UCSD-AML1 (cell line): ENCODE results near the gene MMP15.
"Not testable (repeated sequence)": the region's sequence is repeated elsewhere in the genome, so short reads cannot be mapped to it uniquely, and the experiment has no call there.

ENCODE experiments used
- DNase-seq: peaks from one replicate; lab custom pipeline; 2025; ENCODE audit not compliant: unreplicated experiment; lab: John Stamatoyannopoulos, UW

Gene MMP15

DNA sequence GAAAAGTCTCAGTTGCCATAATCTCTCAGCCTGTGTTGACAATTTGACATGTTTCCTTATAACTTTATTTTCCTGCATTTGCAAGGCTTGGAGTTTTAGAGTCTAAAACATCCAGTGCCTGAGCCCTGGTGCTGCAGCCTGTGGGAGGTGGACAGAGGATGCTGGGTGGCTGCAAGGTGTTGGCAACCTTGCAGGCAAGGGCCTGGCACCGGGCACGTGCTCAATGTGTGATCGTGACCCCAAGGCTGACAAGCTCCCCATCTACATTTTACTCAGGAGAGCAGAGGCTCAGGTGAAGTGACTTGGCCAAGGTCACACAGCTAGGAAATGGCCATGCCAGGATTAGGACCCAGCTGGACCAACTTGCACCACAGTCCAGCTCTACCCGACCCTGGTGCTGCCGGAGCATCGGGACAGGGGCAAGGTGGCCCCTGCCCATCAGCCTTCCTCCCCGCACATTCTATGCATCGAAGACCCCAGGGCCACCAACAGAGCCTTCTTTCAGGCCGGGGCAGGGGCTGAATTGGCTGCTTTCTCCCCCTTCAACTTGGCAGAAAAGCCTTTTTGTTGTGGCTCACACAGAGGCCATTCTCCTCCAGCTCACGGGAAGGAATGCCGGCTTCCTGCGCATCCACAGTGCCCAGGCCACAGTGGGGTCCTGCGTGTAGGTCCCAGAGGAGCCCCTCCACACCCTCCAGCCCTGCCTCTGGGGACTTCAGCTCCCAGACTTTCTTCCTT lies 23.1 kb downstream of the MMP15 start:
- no peak for DNase-seq

DNA sequence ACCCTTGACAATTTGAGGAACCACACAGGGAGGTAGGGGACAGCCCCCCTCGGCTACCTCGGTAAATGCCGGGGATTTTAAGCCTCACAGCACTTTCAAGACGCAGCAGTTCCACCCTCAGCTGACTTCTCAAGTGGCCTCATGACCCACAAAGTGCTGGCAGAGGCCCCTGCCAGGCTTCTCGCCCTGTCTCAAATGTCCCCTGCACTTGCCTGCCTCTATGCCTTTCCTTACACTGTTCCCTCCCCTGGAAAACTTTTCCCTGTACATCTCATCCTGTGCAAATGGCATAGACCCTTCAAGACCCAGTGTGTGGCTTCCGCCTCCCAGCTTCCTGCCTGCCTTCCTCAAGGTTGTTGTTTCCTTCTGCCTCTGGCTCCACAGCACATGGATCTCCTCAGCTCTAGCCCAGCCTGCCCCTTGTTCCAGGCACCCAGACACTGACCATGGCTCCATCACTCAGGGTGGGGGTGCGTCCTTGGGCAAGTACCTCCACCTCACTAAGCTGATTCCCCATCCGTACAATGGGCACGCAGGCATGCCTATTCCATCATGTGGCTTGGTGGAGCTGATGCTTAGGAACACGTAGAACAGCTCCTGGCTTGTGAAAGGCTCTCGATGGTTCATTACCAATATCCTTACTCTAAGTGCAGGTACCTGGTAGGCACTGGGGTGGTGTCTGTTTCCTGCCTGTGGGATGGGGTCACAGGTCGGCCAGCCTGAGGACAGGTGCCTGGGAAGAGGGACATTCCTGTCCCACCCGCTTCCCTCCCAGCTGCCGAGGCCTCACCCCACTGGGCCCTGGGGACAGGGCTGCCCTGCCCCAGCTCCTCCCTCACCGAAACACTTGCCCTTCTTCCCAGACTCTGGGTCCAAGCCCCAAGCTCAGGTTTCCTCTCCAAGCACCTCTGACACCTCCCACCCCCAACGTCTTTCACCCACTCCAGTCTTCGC lies 24.0 kb downstream of the MMP15 start:
- DNase-seq: no peak

DNA sequence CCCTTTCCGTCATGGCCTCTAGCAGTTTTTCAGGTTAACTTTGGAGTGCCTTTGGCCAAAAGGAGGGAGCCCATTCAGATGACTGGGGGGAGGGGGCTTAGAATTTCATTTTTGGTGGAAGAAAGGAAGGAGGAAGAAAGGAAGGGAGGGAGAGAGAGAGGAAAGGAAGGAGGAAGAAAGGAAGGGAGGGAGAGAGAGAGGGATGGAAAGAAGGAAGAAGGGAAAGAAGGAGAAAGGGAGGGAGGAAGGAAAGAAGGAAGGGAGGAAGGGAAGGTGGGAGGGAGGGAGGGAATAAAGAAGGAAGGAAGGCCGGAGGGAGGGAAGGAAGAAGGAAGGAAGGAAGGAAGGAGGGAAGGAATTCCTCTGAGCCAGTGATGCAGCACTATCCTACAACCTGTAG lies 25.7 kb downstream of the MMP15 start:
- no peak for DNase-seq

DNA sequence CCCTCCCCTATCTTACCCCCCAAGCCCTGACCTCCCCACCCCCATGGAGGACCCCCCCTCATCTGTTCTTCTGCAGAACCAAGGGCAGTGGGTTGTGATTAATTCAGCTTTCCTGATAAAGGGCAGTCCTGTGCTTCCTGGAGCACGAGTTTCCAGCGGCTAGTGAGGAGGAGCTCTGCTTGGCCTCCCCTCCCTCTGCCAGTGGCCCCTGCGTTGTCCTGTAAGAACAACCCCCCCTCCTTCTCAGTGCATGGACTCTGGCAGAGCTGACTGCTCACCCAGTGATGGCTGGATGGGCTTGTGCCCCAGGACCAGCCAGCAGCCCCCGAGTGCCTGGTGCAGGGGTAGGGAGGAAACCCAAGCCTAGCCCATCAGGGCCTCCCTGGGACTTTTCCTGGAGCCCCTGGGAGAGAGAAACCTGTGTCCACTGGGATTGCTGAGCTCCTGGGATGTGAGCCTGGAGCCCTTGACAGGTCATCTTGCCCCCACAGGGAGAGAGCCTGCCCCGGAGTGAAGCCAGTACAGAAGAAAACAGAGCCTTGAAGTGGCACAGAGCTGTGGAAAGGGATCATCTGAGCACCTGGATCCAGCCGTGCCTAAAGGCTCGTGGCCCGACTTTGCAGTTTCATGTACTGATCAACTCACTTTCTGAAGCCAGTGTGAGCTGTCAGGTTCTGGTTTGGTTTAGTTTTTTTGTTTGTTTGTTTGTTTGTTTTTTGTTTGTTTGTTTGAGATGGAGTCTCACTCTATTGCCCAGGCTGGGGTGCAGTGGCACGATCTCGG lies 26.5 kb downstream of the MMP15 start:
- no peak for DNase-seq

GRCh38 chr16:58053682-58054005 lies 28.1 kb downstream of the MMP15 start:
- no peak for DNase-seq

DNA sequence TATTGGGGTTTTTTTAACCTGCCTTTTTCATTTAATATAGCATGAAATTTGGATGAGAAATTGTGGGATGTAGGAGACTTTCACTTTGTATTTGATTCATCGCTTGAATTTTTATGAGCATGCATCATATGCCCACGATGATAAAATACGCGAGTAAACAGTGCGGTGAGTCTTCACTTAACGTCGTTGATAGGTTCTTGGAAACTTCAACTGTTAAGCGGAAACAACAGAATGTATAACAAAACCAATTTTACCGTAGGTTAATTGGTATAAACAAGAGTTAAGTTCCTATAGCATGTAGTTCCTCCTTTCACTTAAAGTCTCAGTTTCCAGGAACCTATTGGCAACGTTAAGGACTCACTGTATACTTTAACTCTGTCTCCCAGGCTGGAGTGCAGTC lies 28.7 kb downstream of the MMP15 start:
- no peak for DNase-seq

DNA sequence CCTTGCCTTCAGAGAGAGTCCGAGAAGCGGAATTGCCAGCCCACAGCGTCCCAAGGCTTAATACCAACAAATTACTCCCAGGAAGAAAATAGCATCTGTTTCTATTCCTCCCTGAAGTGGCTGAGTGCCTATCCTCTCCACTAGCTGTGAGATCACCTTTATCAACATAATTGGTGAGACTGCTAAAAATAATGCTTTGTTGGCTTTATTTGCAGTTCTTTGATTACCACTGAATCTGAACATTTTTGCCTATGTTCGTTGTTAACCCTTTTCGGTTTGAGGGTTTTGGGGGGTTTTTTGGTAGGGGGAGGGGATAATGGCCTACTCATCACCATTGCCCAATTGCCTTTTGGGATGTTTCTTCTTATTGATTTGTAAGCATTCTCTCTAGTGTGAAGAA lies 31.0 kb downstream of the MMP15 start:
- DNase-seq: no peak

GRCh38 chr16:58057121-58057520 lies 31.6 kb downstream of the MMP15 start:
- DNase-seq: no peak

DNA sequence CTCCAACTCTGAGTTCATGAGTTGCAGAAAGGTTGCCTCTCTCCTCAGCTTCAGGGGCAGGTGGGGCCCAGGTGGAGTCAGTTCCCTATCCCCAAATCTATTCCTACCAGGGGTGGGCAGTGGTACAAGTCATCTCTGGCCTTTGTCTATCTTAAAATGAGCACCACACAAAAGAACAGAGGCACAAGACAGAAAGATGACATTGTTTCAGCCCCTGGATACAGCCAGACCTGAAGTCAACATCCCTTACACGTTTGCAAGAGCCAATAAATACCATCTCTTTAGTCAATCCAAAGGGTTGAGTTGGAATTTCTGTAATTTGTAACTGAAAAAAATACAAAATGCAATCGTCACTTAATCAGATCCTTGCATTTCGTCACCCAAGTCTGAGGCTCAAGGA lies 32.2 kb downstream of the MMP15 start:
- DNase-seq: no peak

- no peak for DNase-seq
These were observed 37.3 kb downstream of the MMP15 start for GRCh38 chr16:58062821-58063220.

DNA sequence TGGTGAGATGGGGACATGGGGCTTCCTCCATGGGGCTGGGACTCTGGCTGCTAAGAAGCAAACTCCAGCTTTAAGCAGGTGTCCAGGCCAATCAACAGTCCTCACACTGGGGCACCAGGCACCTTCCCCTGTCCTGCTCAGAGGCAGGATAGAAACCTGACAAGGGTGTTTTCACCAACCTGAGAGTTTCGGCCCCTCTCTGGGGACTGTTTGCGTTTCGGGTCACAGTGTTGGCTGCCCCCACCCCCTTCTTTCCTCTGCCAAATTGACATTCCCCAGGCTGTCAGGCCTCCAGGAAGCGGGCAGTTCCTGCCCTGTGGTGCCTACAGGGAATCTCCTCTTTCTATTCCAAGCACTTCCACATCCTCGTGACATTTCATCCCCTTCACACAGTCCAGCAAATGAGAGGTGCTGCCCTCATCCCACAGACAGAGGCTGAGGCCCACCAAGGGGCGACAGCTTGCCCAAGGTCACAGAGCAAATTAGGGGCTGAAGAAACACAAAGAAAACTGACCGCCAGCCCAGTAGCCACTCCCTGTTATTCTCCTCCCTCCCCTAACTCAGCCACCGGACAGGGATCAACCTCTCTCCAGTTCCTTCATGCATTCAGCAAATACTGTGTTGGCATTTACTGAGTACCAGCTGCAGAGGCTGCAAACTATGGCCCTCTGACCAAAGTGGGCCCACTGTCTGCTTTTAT lies 38.0 kb downstream of the MMP15 start:
- DNase-seq: no peak

DNA sequence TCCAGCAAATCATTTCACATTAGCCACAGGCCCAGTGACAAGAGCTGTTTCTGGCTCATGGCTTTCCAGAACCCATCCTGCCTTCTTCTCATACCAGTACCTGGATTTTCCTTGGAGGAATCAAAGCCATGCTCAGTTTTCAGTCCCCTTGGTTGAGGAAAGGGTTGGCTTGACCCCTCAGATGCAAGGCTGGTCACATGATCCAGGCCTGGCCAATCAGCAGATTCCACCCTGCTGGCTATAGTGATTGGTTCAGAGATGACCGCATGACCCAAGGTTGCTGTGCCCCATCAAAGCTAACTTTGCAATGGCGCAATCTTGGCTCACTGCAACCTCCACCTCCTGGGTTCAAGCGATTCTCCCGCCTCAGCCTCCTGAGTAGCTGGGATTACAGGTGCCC lies 45.0 kb downstream of the MMP15 start:
- DNase-seq: no peak

GRCh38 chr16:58072134-58072533 lies 46.6 kb downstream of the MMP15 start:
- DNase-seq: not testable (repeated sequence)

- not testable (repeated sequence) for DNase-seq
These were observed 47.5 kb downstream of the MMP15 start for GRCh38 chr16:58073086-58073485.

GRCh38 chr16:58074657-58075056 lies 49.1 kb downstream of the MMP15 start:
- DNase-seq: no peak

- no peak for DNase-seq
These were observed 51.0 kb downstream of the MMP15 start for GRCh38 chr16:58076514-58076913.

GRCh38 chr16:58077796-58078195 lies 52.2 kb downstream of the MMP15 start:
- DNase-seq: no peak

DNA sequence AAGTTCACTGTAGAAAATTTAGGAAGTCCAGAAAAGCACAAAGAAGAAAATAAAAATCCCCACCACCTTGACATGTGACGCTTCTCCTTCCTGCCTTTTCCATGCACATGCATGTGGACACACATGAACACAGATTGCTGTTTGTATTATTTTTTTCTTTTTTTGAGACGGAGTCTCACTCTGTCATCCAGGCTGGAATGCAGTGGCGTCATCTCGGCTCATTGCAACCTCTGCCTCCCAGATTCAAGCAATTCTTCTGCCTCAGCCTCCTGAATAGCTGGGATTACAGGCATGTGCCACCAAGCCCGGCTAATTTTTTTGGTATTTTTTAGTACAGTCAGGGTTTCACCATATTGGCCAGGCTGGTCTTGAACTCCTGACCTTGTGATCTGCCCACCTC lies 55.1 kb downstream of the MMP15 start:
- not testable (repeated sequence) for DNase-seq

DNA sequence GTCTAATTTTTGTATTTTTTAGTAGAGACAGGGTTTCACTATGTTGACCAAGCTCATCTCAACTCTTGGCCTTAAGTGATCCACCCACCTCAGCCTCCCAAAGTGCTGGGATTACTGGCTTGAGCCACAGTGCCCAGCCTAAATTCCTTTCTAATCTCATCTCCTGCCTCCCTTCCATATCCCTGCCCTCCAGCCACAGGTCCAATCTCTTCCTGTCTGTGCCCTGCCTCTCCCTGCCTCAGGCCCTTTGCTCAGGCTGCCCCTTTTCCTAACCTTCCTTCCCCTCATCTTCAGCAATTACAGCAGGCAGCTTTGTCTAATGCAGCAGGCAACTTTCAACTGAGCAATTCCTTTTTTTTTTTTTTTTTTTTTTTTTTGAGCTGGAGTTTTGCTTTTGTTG lies 56.8 kb downstream of the MMP15 start:
- DNase-seq: no peak

DNA sequence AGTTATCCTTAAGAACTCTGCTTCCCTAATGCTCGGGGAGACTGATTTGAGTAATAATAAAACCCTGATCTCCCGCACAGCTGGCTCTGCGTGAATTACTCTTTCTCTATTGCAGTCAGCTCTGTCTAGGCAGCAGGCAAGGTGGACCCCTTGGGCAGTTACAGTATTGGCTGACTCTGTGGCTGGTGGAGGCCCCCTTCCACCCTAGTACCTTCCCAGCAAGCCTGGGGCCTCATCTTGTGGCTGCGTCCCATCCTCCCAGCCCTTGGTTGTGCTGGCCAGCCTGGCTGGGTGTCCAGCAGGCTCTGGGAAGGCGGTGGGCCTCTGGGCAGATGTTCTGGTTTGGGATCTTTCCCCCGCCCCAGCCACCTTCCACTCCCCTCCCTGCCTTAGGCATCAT lies 59.1 kb downstream of the MMP15 start:
- DNase-seq: no peak

DNA sequence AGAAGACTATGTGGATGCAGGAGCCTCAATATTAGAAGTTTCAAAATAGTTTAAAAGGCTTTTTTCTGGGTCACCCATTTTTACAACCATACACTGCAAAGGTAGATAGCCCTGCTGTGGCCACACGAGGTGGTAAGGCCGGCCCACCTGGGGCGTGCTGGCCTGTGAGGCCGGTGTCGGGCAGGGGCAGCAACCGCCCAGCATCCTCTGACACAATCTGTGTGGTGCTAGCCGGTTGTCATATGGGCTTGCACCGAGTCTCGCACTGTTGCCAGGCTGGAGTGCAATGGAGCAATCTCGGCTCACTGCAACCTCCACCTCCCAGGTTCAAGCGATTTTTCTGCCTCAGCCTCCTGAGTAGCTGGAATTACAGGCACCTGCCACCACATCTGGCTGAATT lies 59.6 kb downstream of the MMP15 start:
- DNase-seq: no peak
